Uterus (tissue), 4 donors: ENCODE data around the gene NSD1. TPM values are rescaled to one million over a fixed set of nuclear protein-coding genes. Genes with fewer than 3 reads are reported as not detected.

Experiments
- DNase-seq, 2 donors: peaks; one replicate each; pipeline ENCODE4 v3.0.0-alpha.2; 2019 to 2020
- H3K27ac ChIP-seq, 2 donors: fragments of 200-600 bp; sonication (generic); 1 replicate in 1 of 2; 2 replicates in 1 of 2; pipeline ENCODE4 v1.5.1; 2016 to 2018
- H3K27me3 ChIP-seq, 2 donors: fragments of 200-600 bp; sonication (generic); one replicate each; pipeline ENCODE4 v1.5.1; 2018 to 2019; ENCODE audit warnings: control low read depth in 1 of 2
- H3K36me3 ChIP-seq, 2 donors: fragments of 200-600 bp; sonication (generic); one replicate each; pipeline ENCODE4 v1.5.1; 2019; ENCODE audit warnings: control low read depth in 1 of 2
- H3K4me1 ChIP-seq, 2 donors: fragments of 200-600 bp; sonication (generic); one replicate each; pipeline ENCODE4 v1.5.1; 2018 to 2019; ENCODE audit warnings: control low read depth in 1 of 2
- H3K4me3 ChIP-seq, 2 donors: fragments of 200-600 bp; sonication (generic); 1 replicate in 1 of 2; 2 replicates in 1 of 2; pipeline ENCODE4 v1.5.1; 2018 to 2019; ENCODE audit warnings: mild to moderate bottlenecking in 1 of 2
- H3K9me3 ChIP-seq, 2 donors: fragments of 200-600 bp; sonication (generic); one replicate each; pipeline ENCODE4 v1.5.1; 2019; ENCODE audit warnings: control low read depth in 1 of 2
- CTCF ChIP-seq, 4 experiments: fragments of 200-600 bp in 2 of 4; fragments of 450-650 bp in 2 of 4; sonication (generic) in 2 of 4; IDR thresholded peaks; one replicate each; pipeline ENCODE4 v1.5.1; 2016 to 2019; ENCODE audit warnings: antibody characterized with exemption in 4 of 4, mild to moderate bottlenecking in 2 of 4, moderate library complexity in 1 of 4
- POLR2A ChIP-seq, 2 donors: fragments of 450-650 bp; IDR thresholded peaks; one replicate each; pipeline ENCODE4 v1.6.1; 2016; ENCODE audit warnings: antibody characterized with exemption in 2 of 2, mild to moderate bottlenecking in 1 of 2, moderate library complexity in 1 of 2
- intact Hi-C: fragments of 100-400 bp; cut with DNase I; formaldehyde crosslinking; loops from one replicate; pipeline ENCODE4 v1.15.1; 2023; ENCODE audit warnings: low total_unique reads
- total RNA-seq, 4 donors: library from RNA; depleted of rRNA in 3 of 4; stranded (reverse); fragments of >200 nt in 3 of 4; gene quantifications; one replicate each; pipeline versions ENCODE4 v1.1.0 to v1.2.4, GENCODE V29; 2014 to 2023
- donor health status: DM: yes; HTN: yes; CAD: no.

Gene NSD1
- total RNA-seq, 4 donors from 2014 or later, result 24.1 to 132 (median 64.6) TPM

GRCh38 chr5:177269232-177269895, 135.8 kb downstream of the NSD1 start:
- intact Hi-C loops, result no loop called here
- Histone ChIP-seq H3K36me3 (no peaks in the 10 kb centered on the region), H3K27ac (no peak overlapping the region)

GRCh38 chr5:177269976-177270375, 136.4 kb downstream of the NSD1 start:
- no peak overlapping the region for H3K4me3 ChIP-seq
- no peaks in the 10 kb centered on the region for H3K4me1 ChIP-seq
- TF ChIP-seq POLR2A (IDR thresholded peaks at IDR 0.05), result no peak
- intact Hi-C loops, result no loop called here
- H3K9me3 ChIP-seq, result no peaks in the 10 kb centered on the region
- DNase-seq, result no peak
- no peaks in the 10 kb centered on the region for H3K27me3 ChIP-seq
- H3K27ac ChIP-seq, result no peak overlapping the region
- no peaks in the 10 kb centered on the region for H3K36me3 ChIP-seq

More at GRCh38 chr5:177269232-177269895, 135.8 kb downstream of the NSD1 start:
- Histone ChIP-seq H3K27me3 (no peaks in the 10 kb centered on the region), H3K4me1 (no peaks in the 10 kb centered on the region), H3K9me3 (no peaks in the 10 kb centered on the region), H3K4me3 (no peak overlapping the region)
- no peak for TF ChIP-seq CTCF (IDR thresholded peaks at IDR 0.05)
- no peak for TF ChIP-seq POLR2A (IDR thresholded peaks at IDR 0.05)
- no peak for DNase-seq

GRCh38 chr5:177270653-177271052, 137.1 kb downstream of the NSD1 start:
- Histone ChIP-seq H3K27ac (no peak overlapping the region), H3K27me3 (no peaks in the 10 kb centered on the region), H3K4me1 (no peaks in the 10 kb centered on the region), H3K4me3 (no peak overlapping the region), H3K36me3 (no peaks in the 10 kb centered on the region), H3K9me3 (no peaks in the 10 kb centered on the region)
- intact Hi-C loops, result no loop called here
- no peak for TF ChIP-seq POLR2A (IDR thresholded peaks at IDR 0.05)
- TF ChIP-seq CTCF (IDR thresholded peaks at IDR 0.05), result no peak
- no peak for DNase-seq

GRCh38 chr5:177271113-177271512, 137.5 kb downstream of the NSD1 start:
- intact Hi-C loops, result no loop called here
- Histone ChIP-seq H3K27ac (no peak overlapping the region), H3K4me1 (no peaks in the 10 kb centered on the region), H3K9me3 (no peaks in the 10 kb centered on the region), H3K36me3 (no peaks in the 10 kb centered on the region), H3K4me3 (no peak overlapping the region), H3K27me3 (no peaks in the 10 kb centered on the region)
- no peak for DNase-seq
- TF ChIP-seq CTCF (IDR thresholded peaks at IDR 0.05) (no peak), POLR2A (IDR thresholded peaks at IDR 0.05) (no peak)

GRCh38 chr5:177275883-177276282, 142.3 kb downstream of the NSD1 start:
- no peak for TF ChIP-seq POLR2A (IDR thresholded peaks at IDR 0.05)
- Histone ChIP-seq H3K4me3 (no peak overlapping the region), H3K27me3 (no peaks in the 10 kb centered on the region), H3K27ac (no peak overlapping the region), H3K36me3 (no peaks in the 10 kb centered on the region), H3K9me3 (no peaks in the 10 kb centered on the region), H3K4me1 (no peaks in the 10 kb centered on the region)
- intact Hi-C loops, result no loop called here
- DNase-seq, result no peak

GRCh38 chr5:177276886-177277285, 143.3 kb downstream of the NSD1 start:
- intact Hi-C loops, result no loop called here
- no peaks in the 10 kb centered on the region for H3K27me3 ChIP-seq
- H3K36me3 ChIP-seq, result no peaks in the 10 kb centered on the region
- no peak for TF ChIP-seq CTCF (IDR thresholded peaks at IDR 0.05)
- TF ChIP-seq POLR2A (IDR thresholded peaks at IDR 0.05), result no peak
- DNase-seq, result no peak
- H3K27ac ChIP-seq, result no peak overlapping the region
- H3K4me1 ChIP-seq, result no peaks in the 10 kb centered on the region
- no peak overlapping the region for H3K4me3 ChIP-seq
- no peaks in the 10 kb centered on the region for H3K9me3 ChIP-seq
